ENCODE measurements around the gene DOCK10.
"Not testable (repeated sequence)": the region's sequence is repeated elsewhere in the genome, so short reads cannot be mapped to it uniquely, and the experiment has no call there.

DOCK10 gene

DNA sequence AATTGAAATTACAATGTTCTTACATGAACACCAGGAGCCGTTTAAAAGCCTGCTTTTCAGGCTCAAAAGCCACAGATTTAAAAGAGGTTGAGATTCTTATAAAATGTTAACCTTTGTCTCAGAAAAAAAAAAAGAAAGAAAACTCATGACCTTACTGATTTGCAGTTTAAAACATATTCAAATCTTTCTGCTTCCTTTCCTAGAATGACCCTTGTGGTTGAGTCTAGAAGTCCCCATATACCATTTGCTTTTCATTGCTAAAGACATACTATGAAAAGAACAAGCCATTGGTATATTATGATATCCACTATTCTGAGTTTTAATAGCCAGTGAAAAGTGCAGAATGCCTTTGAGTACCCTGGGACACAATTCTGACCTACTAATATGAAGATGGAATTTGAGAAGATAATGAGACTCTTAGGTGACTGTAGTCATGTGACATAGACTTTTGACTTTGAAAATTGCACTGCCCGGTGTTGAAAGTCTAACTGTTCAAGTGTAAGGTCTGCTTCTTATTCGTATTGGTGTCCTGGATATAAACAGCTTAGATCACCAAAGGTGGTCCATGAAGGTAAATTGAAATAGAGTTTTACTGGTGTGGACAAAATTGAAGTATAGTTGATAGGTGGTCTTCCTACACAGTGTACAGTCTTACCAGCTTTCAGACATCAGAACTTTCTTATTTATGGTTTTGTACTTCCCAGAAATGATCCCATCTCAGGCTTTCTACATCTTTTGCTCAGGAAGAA lies 117.0 kb downstream of the DOCK10 start:
- DNase-seq (ENCODE audit: low read depth in 2 of 2, low spot score in 1 of 2) = no peak

DNA sequence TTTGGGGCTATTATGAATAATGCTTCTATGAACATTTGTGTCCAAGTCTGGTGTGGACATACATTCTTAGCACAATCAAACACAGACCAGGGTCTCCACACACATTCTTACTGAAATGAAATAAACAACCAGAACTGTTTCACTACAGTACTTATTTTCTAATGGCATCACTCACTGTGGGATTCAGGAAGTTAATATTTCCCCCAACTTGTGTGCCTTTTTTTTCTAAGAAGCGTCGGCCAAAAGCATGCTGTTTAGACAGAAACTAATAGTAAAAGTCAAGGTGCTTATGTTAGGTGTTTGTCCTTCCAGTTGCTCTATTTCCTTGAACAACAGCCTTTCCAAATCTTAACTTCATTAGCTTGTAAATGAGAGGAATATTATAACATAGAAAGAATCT lies 117.6 kb downstream of the DOCK10 start:
- DNase-seq (ENCODE audit: low read depth in 2 of 2, low spot score in 1 of 2) = no peak

DNA sequence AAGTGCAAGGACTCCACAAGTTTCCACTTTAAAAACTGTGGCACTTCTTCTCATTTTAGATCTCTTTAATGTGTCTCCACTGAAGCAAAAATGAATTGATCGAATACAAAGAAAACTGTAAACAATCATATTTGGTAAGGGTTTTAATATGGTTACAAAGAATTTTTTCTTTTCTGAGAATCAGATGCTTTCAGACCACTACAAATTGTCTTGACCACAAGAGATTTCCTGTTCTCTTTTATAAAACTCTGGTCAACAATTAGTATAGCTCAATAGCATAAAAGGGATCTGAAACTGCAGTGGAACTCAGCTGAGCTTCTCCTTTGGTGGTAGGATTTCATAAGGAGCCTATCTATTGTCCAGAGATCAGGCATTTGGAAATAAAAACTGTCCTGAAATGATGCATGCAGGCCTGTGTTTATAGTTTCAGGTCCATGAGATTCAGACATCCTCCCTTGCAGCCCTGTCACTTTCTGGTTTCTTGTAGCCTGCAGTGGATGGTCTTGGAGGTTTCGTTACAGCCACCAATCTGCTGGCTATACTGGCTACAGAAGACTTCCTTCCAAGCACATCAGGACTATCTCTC lies 120.0 kb downstream of the DOCK10 start:
- no peak for DNase-seq (ENCODE audit: low read depth in 2 of 2, low spot score in 1 of 2)

GRCh38 chr2:224919472-224920110 lies 122.7 kb downstream of the DOCK10 start:
- DNase-seq (ENCODE audit: low read depth in 2 of 2, low spot score in 1 of 2) = no peak

DNA sequence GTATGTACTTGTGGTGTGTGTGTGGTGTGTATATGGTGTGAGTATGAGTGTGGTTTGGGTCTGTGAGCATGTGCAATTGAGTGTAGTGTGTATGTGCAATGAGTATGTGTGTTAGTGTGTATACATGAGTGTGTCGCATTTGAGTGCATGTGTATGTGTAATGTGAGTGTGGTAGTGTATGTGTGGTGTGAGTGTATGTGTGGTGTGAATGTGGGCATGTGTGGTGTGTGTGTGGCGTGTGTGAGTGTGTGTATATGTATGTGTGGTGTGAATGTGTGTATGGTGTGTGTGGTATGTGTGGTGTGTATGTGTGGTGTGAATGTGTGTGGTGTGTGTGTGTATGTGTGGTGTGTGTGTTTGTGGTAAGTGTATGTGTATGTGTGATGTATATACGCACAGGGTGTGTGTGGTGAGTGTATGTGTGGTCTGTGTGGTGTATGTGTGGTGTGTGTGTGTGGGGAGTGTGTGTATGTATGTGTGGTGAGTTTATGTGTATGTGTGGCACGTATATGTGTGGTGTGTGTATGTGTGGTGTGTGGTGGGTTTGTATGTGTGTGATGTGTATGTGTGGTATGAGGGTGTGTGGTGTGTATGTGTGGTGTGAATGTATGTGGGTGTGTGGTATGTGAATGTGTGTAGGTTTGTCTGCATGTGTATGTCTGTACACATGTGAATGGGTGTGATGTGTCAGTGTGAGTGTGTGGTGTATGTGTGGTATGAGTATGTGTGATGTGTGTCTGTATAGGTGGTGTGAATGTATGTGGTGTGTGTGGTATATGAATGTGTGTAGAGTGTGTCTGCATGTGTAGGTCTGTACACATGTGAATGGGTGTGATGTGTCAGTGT lies 123.4 kb downstream of the DOCK10 start:
- no peak for DNase-seq (ENCODE audit: low read depth in 2 of 2, low spot score in 1 of 2)

- DNase-seq (ENCODE audit: low read depth in 2 of 2, low spot score in 1 of 2) = not testable (repeated sequence)
Measured at GRCh38 chr2:224917246-224917645, 125.0 kb downstream of the DOCK10 start.

DNA sequence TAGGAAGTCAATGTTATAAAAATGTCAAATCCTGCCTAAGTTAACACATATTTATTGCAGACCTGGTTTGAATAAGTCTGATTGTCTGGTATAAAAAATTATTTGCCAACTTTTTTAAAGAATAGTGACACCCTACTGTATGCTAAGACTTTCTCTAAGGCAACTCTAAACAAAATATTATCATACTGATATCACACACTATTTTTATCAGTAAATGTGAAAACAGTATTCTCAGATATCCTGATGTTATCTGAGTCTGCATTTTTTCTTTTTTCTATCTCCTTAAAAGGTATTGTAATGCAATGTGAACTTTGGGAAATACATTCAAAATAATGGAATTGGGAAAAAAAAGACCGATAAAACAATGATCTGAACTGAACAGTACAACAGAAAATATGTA lies 127.1 kb downstream of the DOCK10 start:
- DNase-seq (ENCODE audit: low read depth in 2 of 2, low spot score in 1 of 2) = no peak

- DNase-seq (ENCODE audit: low read depth in 2 of 2, low spot score in 1 of 2) = no peak
Measured at GRCh38 chr2:224910574-224910925, 131.7 kb downstream of the DOCK10 start.

GRCh38 chr2:224909885-224910573 lies 132.2 kb downstream of the DOCK10 start:
- DNase-seq (ENCODE audit: low read depth in 2 of 2, low spot score in 1 of 2) = no peak

DNA sequence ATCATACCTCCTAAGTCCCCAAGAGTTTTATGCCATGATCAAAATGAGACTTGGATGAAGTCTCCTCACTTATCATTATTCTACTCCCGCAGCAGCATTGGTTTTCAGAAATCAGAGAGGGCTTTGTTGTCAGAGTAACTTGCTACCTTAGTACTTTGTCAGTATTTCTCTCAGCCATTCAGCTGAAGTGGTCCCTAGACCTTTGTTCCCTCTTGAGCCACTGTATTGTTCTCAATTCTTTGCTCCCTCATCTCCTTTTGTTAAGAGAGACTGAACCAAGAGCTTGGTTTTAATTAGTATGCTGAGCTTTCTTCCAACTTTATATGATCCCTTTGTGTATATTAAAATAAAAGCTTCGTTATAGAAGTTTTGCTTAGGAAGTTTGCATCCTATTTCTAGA lies 133.4 kb downstream of the DOCK10 start:
- no peak for DNase-seq (ENCODE audit: low read depth in 2 of 2, low spot score in 1 of 2)

GRCh38 chr2:224904381-224904780 lies 137.9 kb downstream of the DOCK10 start:
- DNase-seq (ENCODE audit: low read depth in 2 of 2, low spot score in 1 of 2) = no peak

DNA sequence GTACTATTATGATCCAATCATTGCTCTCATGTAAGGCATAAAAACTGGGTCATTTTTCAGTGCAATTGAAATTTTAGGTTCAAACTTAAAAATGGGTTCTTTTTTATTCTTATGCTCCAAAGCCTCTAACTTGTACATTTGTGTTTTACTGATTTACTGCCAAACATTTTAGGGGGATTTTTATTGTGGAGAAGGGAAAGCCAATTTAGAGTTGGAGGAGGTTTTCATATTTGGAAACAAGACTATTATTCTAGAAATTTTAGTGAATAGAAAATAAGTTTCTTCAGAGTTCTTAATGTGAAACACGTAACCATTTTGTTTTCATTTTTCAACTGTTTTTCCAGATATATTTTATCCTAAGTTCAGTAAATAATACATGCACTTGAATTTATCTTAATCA lies 138.6 kb downstream of the DOCK10 start:
- no peak for DNase-seq (ENCODE audit: low read depth in 2 of 2, low spot score in 1 of 2)

DNA sequence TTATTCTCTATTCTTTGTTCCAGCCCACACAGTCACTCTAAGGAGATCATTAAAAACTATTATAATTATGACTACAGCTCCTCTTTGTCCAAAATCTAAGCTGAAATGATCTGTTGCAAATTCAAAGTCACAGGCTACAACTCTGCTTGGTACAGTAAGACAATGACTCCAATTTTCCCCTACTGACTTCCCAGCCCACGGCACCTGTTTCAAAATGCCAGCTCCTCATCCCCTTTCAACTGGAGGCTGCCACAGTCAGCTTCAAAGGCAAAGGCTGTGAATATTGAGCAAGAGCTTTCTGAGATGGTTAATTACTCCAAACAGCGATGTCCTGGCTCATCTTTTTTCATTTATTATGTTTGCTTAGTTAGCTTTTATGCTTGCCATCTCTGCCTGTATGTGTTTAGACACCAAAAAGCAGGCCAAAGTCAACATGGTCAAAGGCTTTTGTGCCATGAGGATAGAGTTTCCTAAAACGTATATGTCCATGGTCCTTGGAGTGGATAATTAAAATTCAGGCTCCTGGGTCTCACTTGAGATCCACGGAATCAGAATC lies 141.1 kb downstream of the DOCK10 start:
- no peak for DNase-seq (ENCODE audit: low read depth in 2 of 2, low spot score in 1 of 2)

DNA sequence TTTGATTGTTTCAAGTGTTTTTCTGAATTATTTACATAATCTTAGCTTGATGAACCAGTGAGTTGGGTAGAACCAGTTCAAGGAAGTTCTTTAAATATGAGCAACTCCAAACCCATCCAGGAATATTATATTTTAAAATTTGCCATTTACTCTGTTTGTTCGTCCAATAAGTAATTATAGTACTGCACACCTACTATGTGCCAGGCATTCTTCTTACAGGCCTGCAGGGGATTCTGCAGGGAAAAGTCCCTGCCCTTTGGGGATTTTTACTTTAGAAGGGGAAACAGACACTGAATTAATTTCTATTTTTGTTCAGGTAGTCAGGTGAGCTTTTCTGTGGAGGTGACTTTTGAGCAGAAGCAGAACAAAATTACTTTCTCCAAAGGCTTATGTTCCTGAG lies 146.9 kb downstream of the DOCK10 start:
- DNase-seq (ENCODE audit: low read depth in 2 of 2, low spot score in 1 of 2) = no peak

- DNase-seq (ENCODE audit: low read depth in 2 of 2, low spot score in 1 of 2) = no peak
Measured at GRCh38 chr2:224894356-224894755, 147.9 kb downstream of the DOCK10 start.

GRCh38 chr2:224893848-224894247 lies 148.4 kb downstream of the DOCK10 start:
- DNase-seq (ENCODE audit: low read depth in 2 of 2, low spot score in 1 of 2) = no peak

GRCh38 chr2:224892574-224893204 lies 149.6 kb downstream of the DOCK10 start:
- DNase-seq (ENCODE audit: low read depth in 2 of 2, low spot score in 1 of 2) = no peak

GRCh38 chr2:224890372-224890771 lies 151.9 kb downstream of the DOCK10 start:
- DNase-seq (ENCODE audit: low read depth in 2 of 2, low spot score in 1 of 2) = no peak

DNA sequence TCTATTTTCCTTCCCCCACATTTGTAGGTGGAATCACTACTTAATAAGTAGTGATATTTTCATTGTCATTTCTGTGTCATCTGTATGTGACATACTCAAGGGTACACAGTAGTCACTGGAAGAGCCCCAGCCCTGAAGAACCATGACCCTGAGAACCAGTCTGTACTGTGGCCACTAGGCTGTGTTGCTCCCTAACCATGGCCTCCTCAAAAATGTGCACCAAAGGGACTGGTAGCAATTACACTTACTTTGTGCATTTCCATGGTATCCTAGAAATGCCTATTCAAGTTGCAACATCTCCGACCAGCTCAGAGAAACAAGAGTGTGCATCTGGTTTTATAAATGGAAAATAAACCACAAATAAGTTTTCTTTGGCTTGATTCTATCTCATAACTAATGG lies 155.1 kb downstream of the DOCK10 start:
- no peak for DNase-seq (ENCODE audit: low read depth in 2 of 2, low spot score in 1 of 2)

DNA sequence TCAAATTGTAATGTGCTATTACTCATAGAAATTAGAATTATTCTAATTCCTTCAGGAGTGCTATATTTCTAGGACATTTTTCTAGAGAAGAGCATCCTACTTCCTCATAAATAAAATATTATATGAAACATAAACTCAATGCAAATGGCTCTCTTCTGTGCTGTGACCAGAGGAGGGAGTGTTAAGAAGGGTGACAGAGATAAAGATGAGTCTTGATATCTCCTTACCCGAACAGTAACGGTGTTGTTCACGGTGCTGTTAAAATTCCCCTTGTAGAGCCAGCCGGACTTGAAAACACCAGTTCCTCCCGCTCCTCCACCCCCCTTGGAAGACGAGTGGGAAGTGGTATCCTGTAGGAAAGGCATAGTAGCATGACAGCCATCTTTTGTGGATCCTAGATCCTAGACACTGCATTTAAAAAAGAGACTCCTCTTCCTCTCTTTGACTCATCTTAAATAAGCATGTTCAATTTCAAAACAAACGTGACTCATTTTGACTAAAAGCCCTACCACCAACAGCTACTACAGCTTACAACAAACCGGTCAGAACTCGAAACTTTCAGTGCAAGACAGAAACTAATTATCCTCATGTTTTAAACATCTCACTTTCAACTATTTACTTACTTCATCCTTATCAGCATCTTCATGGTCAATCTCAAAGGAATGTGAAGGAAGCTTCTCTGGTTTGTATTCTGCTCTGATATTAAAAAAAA lies 156.3 kb downstream of the DOCK10 start:
- DNase-seq (ENCODE audit: low read depth in 2 of 2, low spot score in 1 of 2) = no peak

All from stimulated activated CD8-positive, alpha-beta memory T cell treated with anti-CD3 and anti-CD28 coated beads, Interleukin-4, amount 100 ng/mL, for 4 hours (primary cell).